GM19328 (cell line): Measurements from ENCODE around the gene FKBP8.

ENCODE experiments used
- ATAC-seq: cut with Tn5 transposase; IDR thresholded peaks from one replicate; pipeline ENCODE4 v1.9.1; 2021; ENCODE audit warnings: mild to moderate bottlenecking, moderate library complexity; ENCODE audit not compliant: unreplicated experiment

The FKBP8 gene

GRCh38 chr19:18503337-18503970 lies 39.9 kb downstream of the FKBP8 start:
- ATAC-seq = no peak

DNA sequence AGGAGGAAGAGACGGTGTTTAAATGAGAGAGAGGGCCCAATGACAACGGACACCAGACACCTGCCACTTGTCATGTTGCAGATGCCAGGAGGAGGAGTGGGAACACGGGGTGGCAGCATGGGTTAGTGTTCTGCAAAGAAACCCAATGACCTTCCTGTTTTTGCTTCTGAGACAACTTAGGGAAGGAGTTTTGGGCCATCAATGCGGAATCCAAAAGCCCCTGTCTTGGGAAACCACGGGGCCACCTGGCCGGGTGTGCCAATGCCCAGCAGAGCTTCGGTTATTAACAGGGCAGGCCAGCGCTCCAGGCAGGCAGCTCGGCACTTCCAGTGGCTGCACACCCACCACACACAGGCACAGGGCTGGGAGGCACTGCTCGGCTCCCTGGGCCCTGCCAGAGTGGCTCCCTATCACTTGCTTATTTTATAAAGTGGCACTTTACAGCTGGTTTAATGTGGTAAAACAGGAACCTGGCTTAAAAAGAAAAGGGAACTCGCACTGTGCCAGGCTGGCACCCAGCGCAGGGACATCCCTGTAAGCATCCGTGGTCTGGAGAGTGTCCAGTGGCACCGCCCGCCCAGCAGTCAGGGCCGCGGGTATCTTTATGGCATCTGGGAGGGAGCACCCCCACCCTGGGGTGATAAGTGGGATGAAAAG lies 40.6 kb downstream of the FKBP8 start:
- no peak for ATAC-seq

DNA sequence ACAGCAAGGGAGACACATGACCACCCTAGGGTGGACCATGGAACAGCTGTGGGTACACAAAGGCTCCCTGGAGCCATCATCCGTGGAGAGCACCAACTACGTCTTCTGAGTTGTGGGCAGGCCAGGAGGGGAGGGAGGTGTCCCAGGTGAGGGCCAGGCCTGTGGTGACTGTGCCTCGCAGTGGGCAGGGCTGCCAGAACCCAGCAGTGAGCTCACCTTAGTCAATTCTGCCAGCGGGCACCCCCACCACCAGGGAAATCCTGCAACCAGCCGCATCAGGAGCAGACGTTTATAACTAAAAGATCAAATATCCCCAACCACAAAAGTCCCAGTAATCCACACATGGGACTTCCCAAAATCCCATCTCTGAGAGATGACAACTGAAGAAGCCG lies 41.1 kb downstream of the FKBP8 start:
- no peak for ATAC-seq

DNA sequence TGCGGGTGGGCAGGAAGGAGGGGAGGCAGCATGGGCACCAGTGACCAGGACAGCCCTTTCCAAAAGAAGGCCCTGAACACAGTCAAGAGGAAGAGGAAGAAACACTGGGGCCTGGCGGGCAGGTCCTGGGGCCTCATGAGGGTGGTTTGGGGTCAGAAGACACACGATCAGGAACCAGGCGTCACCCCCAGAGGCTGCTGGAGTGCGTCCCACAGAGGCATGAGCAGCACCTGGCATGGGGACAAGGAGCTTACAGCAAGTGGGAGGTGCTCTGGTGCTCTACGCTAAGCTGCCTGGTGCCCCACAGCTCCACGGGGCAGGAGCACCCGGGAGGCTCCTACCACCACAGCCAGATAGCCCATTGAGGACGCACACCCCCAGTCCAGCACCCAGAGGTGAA lies 41.5 kb downstream of the FKBP8 start:
- no peak for ATAC-seq

GRCh38 chr19:18501351-18501750 lies 42.0 kb downstream of the FKBP8 start:
- ATAC-seq = no peak

- no peak for ATAC-seq
These were observed 42.6 kb downstream of the FKBP8 start for GRCh38 chr19:18500799-18501198.

DNA sequence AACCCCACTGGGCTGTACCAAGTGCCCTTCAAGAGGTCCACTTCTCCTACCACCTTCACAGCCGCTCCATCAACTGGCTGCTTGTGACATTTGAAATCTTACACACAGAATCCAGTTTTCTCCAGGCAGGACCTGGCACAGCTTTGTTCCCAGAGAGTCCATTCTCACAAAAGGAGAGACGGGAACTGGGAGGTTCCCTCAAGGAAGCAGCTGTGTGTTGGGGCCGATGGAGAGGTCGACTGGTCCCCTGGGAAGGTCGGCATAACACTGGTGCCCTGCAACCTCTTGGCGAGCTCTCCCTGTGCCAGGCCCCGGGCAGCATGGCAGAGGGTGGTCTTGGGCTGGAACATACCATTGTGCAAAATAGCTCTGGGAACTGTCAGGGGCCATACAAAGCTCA lies 43.0 kb downstream of the FKBP8 start:
- ATAC-seq = no peak

GRCh38 chr19:18499055-18499775 lies 44.2 kb downstream of the FKBP8 start:
- no peak for ATAC-seq

- ATAC-seq = no peak
These were observed 46.5 kb downstream of the FKBP8 start for GRCh38 chr19:18496980-18497256.

DNA sequence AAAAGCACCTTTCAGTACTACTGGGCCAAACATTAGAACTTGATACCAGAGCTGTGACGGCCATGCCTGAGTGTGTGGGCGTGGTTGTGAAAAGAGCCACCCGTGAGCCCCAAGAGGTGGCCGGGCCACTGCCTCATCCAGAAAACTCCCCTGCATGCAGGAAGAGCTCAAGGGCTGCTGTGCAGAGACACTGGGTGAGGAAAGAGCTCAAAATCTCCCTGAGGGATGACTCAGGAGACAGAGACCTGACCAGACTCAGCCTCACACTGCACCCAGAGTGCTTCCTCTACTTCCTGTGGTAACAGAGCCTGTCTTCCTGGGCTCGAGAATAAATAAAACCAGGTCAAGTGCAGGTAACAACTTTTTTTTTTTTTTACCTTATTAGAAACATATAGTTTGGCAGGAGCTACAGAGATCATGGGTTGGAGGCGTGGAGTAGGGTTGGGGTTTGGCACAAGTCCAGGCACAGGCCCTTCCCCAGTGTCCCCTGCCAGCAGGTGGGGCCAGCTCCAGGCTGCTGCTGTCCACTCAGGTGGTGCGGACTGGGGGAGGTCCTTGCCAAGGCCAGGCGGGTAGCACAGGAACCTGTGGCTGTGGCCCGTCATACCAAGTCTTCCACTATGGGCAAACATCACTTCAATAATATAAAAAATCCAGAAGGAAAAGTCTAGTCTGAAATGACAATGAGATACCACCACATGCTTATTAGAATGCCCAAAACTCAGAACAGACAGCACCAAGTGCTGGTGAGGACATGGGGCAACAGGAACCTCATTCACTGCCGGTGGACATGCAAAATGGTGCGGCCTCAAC lies 47.0 kb downstream of the FKBP8 start:
- no peak for ATAC-seq

GRCh38 chr19:18495204-18495911 lies 48.0 kb downstream of the FKBP8 start:
- no peak for ATAC-seq

- ATAC-seq = no peak
These were observed 49.1 kb downstream of the FKBP8 start for GRCh38 chr19:18494267-18494607.

DNA sequence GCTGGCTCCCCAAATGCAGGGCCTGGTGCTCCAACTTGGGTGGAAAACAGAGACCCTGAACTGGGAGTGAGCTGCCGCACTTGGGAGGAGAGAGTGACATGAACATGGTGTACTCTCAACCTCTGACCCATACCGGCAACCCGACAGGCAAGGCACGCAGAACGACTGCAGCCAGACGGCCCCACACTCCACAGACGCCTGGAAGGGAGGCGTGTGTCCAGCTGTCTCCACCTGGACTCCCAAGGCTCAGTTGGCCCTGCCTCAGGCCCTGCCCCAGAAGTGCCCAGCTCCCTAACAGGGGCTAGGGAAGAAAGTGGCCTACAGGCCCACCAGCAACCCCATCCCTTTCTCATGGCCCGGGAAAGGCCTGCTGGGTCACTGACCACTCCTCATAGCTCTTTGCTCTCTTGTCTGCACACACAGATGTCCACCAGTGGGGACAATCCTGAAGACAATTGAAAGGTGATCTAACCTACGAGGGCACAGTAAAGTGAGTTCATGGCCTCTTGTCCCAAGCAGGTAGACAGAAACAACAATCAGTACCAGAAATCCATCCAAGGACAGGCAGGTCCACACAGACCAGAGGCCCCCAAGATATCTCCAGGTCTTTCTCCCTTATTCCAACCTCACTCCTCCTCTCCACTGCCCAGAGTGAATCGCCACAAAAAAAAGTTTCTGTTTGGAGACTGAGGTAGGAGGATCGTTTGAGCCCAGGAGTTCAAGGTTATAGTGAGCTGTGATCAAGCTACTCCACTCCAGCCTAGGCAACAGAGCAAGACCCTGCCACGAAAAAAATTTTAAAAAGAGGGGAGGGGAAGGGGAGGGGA lies 49.7 kb downstream of the FKBP8 start:
- ATAC-seq = no peak

GRCh38 chr19:18491995-18492953 lies 51.1 kb downstream of the FKBP8 start:
- ATAC-seq = no peak

GRCh38 chr19:18490728-18491127 lies 52.6 kb downstream of the FKBP8 start:
- no peak for ATAC-seq

DNA sequence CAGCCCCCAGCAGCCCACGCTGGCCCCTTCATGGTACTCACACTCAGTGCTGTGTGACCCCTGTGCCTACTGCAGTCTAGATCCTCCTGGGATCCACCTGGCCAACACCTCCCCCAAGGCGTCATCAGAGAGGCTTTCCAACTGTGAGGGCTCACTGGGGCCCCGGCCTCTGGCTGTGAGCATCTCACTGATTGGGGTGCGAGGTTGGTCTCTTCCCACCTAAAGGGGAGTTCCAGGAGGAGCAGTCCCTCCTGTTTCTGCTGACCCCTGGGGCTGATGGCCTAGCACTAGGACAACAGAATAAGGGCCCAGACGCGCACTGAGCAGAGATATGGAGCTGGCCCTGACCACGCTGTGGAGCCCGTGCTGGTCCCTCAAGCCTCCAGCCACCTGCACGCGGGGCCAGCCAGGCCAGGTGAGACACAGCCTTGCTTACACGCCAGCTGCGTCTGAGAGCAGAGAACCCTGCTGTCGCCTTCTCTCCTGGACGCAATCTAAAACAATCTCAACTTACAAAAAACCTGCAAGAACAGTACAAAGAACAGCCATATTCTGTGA lies 53.7 kb downstream of the FKBP8 start:
- no peak for ATAC-seq

DNA sequence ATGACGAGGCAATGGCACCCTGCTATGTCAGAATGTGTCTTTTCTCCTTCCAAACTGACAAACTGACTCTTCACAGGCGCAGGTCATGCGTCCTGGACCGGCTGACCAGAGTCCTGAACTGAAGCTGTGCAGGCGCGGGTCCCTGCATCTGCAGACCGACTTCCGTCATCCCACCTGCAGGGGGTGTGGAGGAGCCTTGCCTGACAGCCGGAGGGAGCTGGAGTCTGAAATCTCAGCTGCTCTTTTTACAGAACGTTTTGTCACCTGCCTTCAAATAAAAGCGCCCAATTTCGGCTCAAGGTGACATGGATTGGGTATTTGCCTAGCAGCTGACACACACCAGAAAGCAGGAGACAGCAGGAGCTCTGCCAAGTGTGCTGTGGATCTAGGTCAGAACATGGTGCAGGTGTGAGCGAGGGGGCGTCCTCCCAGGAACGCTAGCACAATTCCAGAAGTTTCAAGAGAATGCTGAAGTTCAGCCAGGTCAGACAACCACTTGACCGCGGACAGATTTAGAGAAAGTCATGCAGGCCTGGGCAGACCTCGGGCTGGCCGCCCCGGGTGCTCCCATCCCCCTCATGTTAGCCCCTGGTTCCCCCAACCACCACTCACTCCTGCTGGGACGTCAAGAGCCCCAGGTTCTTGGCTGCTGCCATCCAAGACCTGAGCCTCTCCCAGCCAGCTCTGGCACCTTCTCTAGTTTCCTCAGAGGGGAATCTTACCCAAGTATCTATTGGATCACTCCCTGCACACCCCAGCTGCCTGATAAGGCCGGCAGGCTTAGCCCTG lies 54.3 kb downstream of the FKBP8 start:
- no peak for ATAC-seq

DNA sequence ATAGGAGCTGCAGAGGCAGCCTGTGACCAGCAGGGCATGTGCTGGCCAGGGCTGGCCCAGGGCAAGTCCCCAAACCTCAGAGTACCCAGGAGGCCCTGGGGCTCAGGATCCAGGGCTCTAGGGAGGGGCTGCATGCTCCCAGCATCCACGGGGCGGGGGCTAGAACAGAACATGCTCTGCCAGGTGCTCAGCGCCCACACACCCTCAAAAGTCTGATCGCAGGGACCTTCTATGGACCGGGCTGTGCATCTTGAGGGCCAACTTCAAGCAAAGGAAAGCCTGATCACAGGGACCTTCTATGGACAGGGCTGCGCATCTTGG lies 55.0 kb downstream of the FKBP8 start:
- ATAC-seq = no peak
